GM23338 (cell line): Measurements from ENCODE around the gene SLC22A5. TPM values are rescaled to one million over a fixed set of nuclear protein-coding genes. Genes with fewer than 3 reads are reported as not detected.

ENCODE experiments used
- ATAC-seq: fragments of 200-7000 bp; cut with Tn5 transposase; 3 replicates; pipeline ENCODE4 v1.9.1; 2020
- DNase-seq: peaks from one replicate; pipeline ENCODE4 v3.0.0-alpha.2; 2015; ENCODE audit warnings: low spot score
- H2AFZ ChIP-seq: fragments of 200-600 bp; sonication (generic); 2 replicates; pipeline ENCODE4 v1.8.0; 2016; ENCODE audit warnings: antibody characterized with exemption, mild to moderate bottlenecking, moderate library complexity
- H3F3A ChIP-seq: fragments of 200-600 bp; sonication (generic); replicated peaks from 2 replicates; pipeline ENCODE4 v1.8.0; 2017; ENCODE audit warnings: antibody characterized with exemption, mixed run types, low read depth
- H3K27ac ChIP-seq: fragments of 200-600 bp; sonication (generic); 2 replicates; pipeline ENCODE4 v1.6.1; 2016; ENCODE audit warnings: low read depth
- H3K27me3 ChIP-seq: fragments of 200-600 bp; sonication (generic); 2 replicates; pipeline ENCODE4 v1.8.0; 2016; ENCODE audit warnings: mild to moderate bottlenecking, mixed run types, moderate library complexity; ENCODE audit not compliant: insufficient read depth
- H3K36me3 ChIP-seq: fragments of 200-600 bp; sonication (generic); 2 replicates; pipeline ENCODE4 v1.8.0; 2016; ENCODE audit warnings: mild to moderate bottlenecking; ENCODE audit not compliant: insufficient read depth
- H3K4me1 ChIP-seq: fragments of 200-600 bp; sonication (generic); 2 replicates; pipeline ENCODE4 v1.8.0; 2016; ENCODE audit warnings: mild to moderate bottlenecking, moderate library complexity; ENCODE audit not compliant: insufficient read depth
- H3K4me2 ChIP-seq: fragments of 200-600 bp; sonication (generic); 2 replicates; pipeline ENCODE4 v1.7.1; 2017; ENCODE audit warnings: mixed run types
- H3K4me3 ChIP-seq: fragments of 200-600 bp; sonication (generic); 2 replicates; pipeline ENCODE4 v1.6.1; 2016; ENCODE audit warnings: mixed run types
- H3K79me2 ChIP-seq: fragments of 200-600 bp; sonication (generic); replicated peaks from 2 replicates; pipeline ENCODE4 v1.8.0; 2017; ENCODE audit warnings: mild to moderate bottlenecking; ENCODE audit not compliant: insufficient read depth
- H3K9me2 ChIP-seq: fragments of 200-600 bp; sonication (generic); 2 replicates; pipeline ENCODE4 v1.8.0; 2017; ENCODE audit not compliant: insufficient read depth
- H4K20me1 ChIP-seq: fragments of 200-600 bp; sonication (generic); replicated peaks from 2 replicates; pipeline ENCODE4 v1.8.0; 2017; ENCODE audit warnings: mild to moderate bottlenecking; ENCODE audit not compliant: insufficient read depth
- H3K27ac Mint-ChIP-seq: 2 replicates; pipeline ENCODE4 v1.8.0; 2020; ENCODE audit warnings: inconsistent platforms, mild to moderate bottlenecking, moderate library complexity, mixed read lengths
- H3K27me3 Mint-ChIP-seq: 3 replicates; pipeline ENCODE4 v1.8.0; 2022; ENCODE audit warnings: low read depth, mild to moderate bottlenecking, moderate library complexity, mixed read lengths, inconsistent platforms; ENCODE audit not compliant: insufficient read depth, poor library complexity
- H3K36me3 Mint-ChIP-seq: 3 replicates; pipeline ENCODE4 v1.8.0; 2021; ENCODE audit warnings: low read depth, mild to moderate bottlenecking, inconsistent platforms, moderate library complexity, mixed read lengths
- H3K4me1 Mint-ChIP-seq: 3 replicates; pipeline ENCODE4 v1.8.0; 2020; ENCODE audit warnings: mild to moderate bottlenecking, inconsistent platforms, mixed read lengths
- H3K4me3 Mint-ChIP-seq: 3 replicates; pipeline ENCODE4 v1.8.0; 2021; ENCODE audit warnings: moderate library complexity, mild to moderate bottlenecking, inconsistent platforms, mixed read lengths
- H3K9me3 Mint-ChIP-seq: 3 replicates; pipeline ENCODE4 v1.8.0; 2020; ENCODE audit warnings: moderate library complexity, mild to moderate bottlenecking, inconsistent platforms, mixed read lengths
- CREB1 ChIP-seq: fragments of 250-450 bp; sonication (Bioruptor Pico); IDR thresholded peaks from 2 replicates; pipeline ENCODE4 v1.5.0; 2020; ENCODE audit warnings: low read depth, mild to moderate bottlenecking, moderate library complexity
- CTCF ChIP-seq, 2 experiments: fragments of 200-600 bp in 1 of 2; sonication (generic) in 1 of 2; conservative IDR thresholded peaks; 2 replicates each; pipeline versions ENCODE4 v1.5.1 to v1.6.1; 2016 to 2017; ENCODE audit warnings: antibody characterized with exemption in 2 of 2, low read depth in 2 of 2, mild to moderate bottlenecking in 2 of 2, moderate library complexity in 1 of 2
- NANOG ChIP-seq: IDR thresholded peaks from 2 replicates; pipeline ENCODE4 v1.6.1; 2016; ENCODE audit warnings: antibody characterized with exemption, borderline replicate concordance
- ZNF114 ChIP-seq: fragments of 250-450 bp; sonication (Bioruptor Pico); IDR thresholded peaks from 2 replicates; pipeline ENCODE4 v1.5.0; 2020; ENCODE audit warnings: mild to moderate bottlenecking, moderate library complexity
- ZNF331 ChIP-seq: fragments of 250-450 bp; sonication (Bioruptor Pico); IDR thresholded peaks from 2 replicates; pipeline ENCODE4 v1.5.0; 2020; ENCODE audit warnings: low read depth, mild to moderate bottlenecking, moderate library complexity
- polyA plus RNA-seq: library from polyadenylated mRNA; unstranded; fragments of >200 nt; fragmentation: Nextera tagmentation; extraction: Ambion mirVana; gene quantifications from 2 replicates; pipeline ENCODE4 v1.2.1, GENCODE V29; 2016
- total RNA-seq: library from RNA; depleted of rRNA; stranded (reverse); fragments of >200 nt; shearing (Covaris generic); gene quantifications from 2 replicates; pipeline ENCODE4 v1.2.3, GENCODE V29; 2014
- TF ChIP-seq, protein P1 (sequence below): IDR thresholded peaks from one replicate; pipeline ENCODE4 v1.6.1; 2018; ENCODE audit warnings: antibody characterized with exemption; ENCODE audit not compliant: unreplicated experiment
- TF ChIP-seq, protein P2 (sequence below): fragments of 250-450 bp; sonication (Bioruptor Pico); IDR thresholded peaks from 2 replicates; pipeline ENCODE4 v1.5.0; 2020; ENCODE audit warnings: mild to moderate bottlenecking, moderate library complexity

Gene SLC22A5
- total and polyA plus RNA-seq, 2 experiments from 2014 or later: 1.9 to 2.4 TPM

DNA sequence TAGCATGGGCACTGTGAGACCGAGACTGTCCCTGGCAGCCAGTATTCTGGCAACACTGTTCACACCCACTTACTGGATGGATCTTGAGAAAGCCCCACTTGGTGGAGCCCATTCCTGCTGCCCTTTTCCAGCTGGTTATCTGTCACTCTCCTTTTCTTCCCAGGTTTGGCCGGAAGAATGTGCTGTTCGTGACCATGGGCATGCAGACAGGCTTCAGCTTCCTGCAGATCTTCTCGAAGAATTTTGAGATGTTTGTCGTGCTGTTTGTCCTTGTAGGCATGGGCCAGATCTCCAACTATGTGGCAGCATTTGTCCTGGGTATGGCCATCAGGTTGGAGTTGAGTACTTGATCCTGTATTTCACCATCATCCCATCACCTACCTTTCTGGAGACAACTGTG, 14.5 kb downstream of the SLC22A5 start (continued):
- TF ChIP-seq, protein P1, sequence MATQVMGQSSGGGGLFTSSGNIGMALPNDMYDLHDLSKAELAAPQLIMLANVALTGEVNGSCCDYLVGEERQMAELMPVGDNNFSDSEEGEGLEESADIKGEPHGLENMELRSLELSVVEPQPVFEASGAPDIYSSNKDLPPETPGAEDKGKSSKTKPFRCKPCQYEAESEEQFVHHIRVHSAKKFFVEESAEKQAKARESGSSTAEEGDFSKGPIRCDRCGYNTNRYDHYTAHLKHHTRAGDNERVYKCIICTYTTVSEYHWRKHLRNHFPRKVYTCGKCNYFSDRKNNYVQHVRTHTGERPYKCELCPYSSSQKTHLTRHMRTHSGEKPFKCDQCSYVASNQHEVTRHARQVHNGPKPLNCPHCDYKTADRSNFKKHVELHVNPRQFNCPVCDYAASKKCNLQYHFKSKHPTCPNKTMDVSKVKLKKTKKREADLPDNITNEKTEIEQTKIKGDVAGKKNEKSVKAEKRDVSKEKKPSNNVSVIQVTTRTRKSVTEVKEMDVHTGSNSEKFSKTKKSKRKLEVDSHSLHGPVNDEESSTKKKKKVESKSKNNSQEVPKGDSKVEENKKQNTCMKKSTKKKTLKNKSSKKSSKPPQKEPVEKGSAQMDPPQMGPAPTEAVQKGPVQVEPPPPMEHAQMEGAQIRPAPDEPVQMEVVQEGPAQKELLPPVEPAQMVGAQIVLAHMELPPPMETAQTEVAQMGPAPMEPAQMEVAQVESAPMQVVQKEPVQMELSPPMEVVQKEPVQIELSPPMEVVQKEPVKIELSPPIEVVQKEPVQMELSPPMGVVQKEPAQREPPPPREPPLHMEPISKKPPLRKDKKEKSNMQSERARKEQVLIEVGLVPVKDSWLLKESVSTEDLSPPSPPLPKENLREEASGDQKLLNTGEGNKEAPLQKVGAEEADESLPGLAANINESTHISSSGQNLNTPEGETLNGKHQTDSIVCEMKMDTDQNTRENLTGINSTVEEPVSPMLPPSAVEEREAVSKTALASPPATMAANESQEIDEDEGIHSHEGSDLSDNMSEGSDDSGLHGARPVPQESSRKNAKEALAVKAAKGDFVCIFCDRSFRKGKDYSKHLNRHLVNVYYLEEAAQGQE: no peak
- TF ChIP-seq ZNF331: no peak

- no peaks in the 10 kb centered on the region for H3K36me3 Mint-ChIP-seq
- no peaks in the 10 kb centered on the region for H3K27me3 Mint-ChIP-seq
- no peak overlapping the region for H3K4me3 Mint-ChIP-seq
Observed at GRCh38 chr5:132384506-132385050, 15.1 kb downstream of the SLC22A5 start.

GRCh38 chr5:132385326-132386105, 16.0 kb downstream of the SLC22A5 start:
- Histone ChIP-seq H4K20me1 (no peaks in the 10 kb centered on the region), H3K4me2 (no peak overlapping the region), H3K27ac (no peak overlapping the region), H3F3A (no peaks in the 10 kb centered on the region), H3K9me2 (no peaks in the 10 kb centered on the region), H3K4me1 (peaks cover 11% of the 10 kb centered on the region), H3K79me2 (no peaks in the 10 kb centered on the region), H3K4me3 (no peak overlapping the region), H2AFZ (no peak overlapping the region), H3K27me3 (no peaks in the 10 kb centered on the region), H3K36me3 (no peaks in the 10 kb centered on the region)
- H3K36me3 Mint-ChIP-seq: no peaks in the 10 kb centered on the region
- no peak overlapping the region for H3K27ac Mint-ChIP-seq
- TF ChIP-seq ZNF114 (CRISPR knock-in tag): no peak
- TF ChIP-seq, protein P2, sequence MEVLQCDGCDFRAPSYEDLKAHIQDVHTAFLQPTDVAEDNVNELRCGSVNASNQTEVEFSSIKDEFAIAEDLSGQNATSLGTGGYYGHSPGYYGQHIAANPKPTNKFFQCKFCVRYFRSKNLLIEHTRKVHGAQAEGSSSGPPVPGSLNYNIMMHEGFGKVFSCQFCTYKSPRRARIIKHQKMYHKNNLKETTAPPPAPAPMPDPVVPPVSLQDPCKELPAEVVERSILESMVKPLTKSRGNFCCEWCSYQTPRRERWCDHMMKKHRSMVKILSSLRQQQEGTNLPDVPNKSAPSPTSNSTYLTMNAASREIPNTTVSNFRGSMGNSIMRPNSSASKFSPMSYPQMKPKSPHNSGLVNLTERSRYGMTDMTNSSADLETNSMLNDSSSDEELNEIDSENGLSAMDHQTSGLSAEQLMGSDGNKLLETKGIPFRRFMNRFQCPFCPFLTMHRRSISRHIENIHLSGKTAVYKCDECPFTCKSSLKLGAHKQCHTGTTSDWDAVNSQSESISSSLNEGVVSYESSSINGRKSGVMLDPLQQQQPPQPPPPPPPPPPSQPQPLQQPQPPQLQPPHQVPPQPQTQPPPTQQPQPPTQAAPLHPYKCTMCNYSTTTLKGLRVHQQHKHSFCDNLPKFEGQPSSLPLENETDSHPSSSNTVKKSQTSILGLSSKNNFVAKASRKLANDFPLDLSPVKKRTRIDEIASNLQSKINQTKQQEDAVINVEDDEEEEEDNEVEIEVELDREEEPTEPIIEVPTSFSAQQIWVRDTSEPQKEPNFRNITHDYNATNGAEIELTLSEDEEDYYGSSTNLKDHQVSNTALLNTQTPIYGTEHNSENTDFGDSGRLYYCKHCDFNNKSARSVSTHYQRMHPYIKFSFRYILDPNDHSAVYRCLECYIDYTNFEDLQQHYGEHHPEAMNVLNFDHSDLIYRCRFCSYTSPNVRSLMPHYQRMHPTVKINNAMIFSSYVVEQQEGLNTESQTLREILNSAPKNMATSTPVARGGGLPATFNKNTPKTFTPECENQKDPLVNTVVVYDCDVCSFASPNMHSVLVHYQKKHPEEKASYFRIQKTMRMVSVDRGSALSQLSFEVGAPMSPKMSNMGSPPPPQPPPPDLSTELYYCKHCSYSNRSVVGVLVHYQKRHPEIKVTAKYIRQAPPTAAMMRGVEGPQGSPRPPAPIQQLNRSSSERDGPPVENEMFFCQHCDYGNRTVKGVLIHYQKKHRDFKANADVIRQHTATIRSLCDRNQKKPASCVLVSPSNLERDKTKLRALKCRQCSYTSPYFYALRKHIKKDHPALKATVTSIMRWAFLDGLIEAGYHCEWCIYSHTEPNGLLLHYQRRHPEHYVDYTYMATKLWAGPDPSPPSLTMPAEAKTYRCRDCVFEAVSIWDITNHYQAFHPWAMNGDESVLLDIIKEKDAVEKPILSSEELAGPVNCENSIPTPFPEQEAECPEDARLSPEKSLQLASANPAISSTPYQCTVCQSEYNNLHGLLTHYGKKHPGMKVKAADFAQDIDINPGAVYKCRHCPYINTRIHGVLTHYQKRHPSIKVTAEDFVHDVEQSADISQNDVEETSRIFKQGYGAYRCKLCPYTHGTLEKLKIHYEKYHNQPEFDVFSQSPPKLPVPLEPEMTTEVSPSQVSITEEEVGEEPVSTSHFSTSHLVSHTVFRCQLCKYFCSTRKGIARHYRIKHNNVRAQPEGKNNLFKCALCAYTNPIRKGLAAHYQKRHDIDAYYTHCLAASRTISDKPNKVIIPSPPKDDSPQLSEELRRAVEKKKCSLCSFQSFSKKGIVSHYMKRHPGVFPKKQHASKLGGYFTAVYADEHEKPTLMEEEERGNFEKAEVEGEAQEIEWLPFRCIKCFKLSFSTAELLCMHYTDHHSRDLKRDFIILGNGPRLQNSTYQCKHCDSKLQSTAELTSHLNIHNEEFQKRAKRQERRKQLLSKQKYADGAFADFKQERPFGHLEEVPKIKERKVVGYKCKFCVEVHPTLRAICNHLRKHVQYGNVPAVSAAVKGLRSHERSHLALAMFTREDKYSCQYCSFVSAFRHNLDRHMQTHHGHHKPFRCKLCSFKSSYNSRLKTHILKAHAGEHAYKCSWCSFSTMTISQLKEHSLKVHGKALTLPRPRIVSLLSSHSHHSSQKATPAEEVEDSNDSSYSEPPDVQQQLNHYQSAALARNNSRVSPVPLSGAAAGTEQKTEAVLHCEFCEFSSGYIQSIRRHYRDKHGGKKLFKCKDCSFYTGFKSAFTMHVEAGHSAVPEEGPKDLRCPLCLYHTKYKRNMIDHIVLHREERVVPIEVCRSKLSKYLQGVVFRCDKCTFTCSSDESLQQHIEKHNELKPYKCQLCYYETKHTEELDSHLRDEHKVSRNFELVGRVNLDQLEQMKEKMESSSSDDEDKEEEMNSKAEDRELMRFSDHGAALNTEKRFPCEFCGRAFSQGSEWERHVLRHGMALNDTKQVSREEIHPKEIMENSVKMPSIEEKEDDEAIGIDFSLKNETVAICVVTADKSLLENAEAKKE (CRISPR knock-in tag): no peak
- TF ChIP-seq CTCF (conservative IDR thresholded peaks at IDR 0.05; ENCODE audit: low read depth in 2 of 2): peak; percentile 69 to 77
- ATAC-seq: peak; percentile 36
- no peaks in the 10 kb centered on the region for H3K27me3 Mint-ChIP-seq
- H3K4me1 Mint-ChIP-seq: peaks cover 16% of the 10 kb centered on the region
- H3K9me3 Mint-ChIP-seq: no peaks in the 10 kb centered on the region
- H3K4me3 Mint-ChIP-seq: no peak overlapping the region
- DNase-seq: peak; percentile 58

More at GRCh38 chr5:132384506-132385050, 15.1 kb downstream of the SLC22A5 start:
- H3K36me3 ChIP-seq: no peaks in the 10 kb centered on the region
- H3K4me2 ChIP-seq: no peak overlapping the region
- H3K4me3 ChIP-seq: no peak overlapping the region
- H3K27ac ChIP-seq: no peak overlapping the region
- Mint-ChIP-seq H3K27ac (no peak overlapping the region), H3K4me1 (peaks cover 16% of the 10 kb centered on the region), H3K9me3 (no peaks in the 10 kb centered on the region)
- no peaks in the 10 kb centered on the region for H3F3A ChIP-seq
- H4K20me1 ChIP-seq: no peaks in the 10 kb centered on the region
- peaks cover 11% of the 10 kb centered on the region for H3K4me1 ChIP-seq
- H2AFZ ChIP-seq: no peak overlapping the region
- TF ChIP-seq ZNF331 (no peak), NANOG (no peak), ZNF114 (CRISPR knock-in tag) (no peak), CREB1 (no peak)
- ATAC-seq: no peak
- no peak for DNase-seq
- no peaks in the 10 kb centered on the region for H3K9me2 ChIP-seq
- no peaks in the 10 kb centered on the region for H3K27me3 ChIP-seq
- no peaks in the 10 kb centered on the region for H3K79me2 ChIP-seq
